ENCODE results near the gene TMEM245.

- TF ChIP-seq CTCF (IDR thresholded peaks at IDR 0.05) (no peak), POLR2A (IDR thresholded peaks at IDR 0.05) (no peak)
Measured at GRCh38 chr9:109037946-109038715, 81.6 kb downstream of the TMEM245 start.
